LNCAP (cell line): ENCODE results near the gene METTL15.

Source experiments
- CTCF ChIP-seq: fragments of 450-650 bp; IDR thresholded peaks from 2 replicates; pipeline ENCODE4 v1.5.1; 2017; ENCODE audit warnings: mild to moderate bottlenecking

The METTL15 gene

GRCh38 chr11:28228196-28228895, 120.2 kb downstream of the METTL15 start:
- no peak for TF ChIP-seq CTCF

GRCh38 chr11:28231475-28231874, 123.3 kb downstream of the METTL15 start:
- no peak for TF ChIP-seq CTCF

DNA sequence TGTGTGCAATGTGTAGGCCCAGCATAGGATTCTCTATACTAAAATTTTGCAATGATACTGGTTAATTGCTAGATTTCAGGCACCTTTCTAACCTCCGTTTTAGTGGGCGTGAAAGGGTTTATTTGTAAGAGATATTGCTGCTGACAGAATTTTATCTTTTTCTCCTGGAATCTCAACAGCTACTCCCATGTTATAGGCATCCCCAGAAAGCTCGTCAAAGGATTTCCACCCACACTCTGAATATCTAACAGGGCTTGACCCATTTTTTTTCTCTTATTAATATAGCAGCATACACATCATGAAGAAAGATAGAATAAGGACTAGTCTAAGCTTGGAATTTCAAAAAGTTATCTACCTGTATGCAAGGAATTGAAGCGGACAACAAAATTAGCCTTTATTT, 124.5 kb downstream of the METTL15 start:
- TF ChIP-seq CTCF, result no peak

- no peak for TF ChIP-seq CTCF
Measured at GRCh38 chr11:28241760-28242159, 133.6 kb downstream of the METTL15 start.

GRCh38 chr11:28242596-28242995, 134.4 kb downstream of the METTL15 start:
- TF ChIP-seq CTCF, result no peak

DNA sequence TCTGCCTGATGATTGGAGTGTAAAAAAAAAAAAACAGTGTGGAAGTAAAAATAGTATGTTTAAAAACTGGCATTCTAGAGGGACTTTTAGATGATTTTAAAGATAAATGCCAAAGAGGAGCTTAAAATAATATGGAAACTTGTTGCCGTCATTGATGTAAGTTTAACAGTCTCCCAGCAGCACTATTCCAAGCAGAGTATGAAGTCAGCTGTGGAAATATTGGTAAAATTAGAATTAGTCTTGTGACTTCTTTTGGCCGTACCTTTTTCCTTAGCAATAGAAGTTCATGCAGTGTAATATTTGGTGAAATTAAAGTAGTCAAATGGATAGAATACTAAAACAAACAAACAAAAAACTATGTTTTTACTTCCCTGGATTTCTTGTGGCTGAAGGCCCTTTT, 134.9 kb downstream of the METTL15 start:
- no peak for TF ChIP-seq CTCF

GRCh38 chr11:28243581-28243980, 135.4 kb downstream of the METTL15 start:
- no peak for TF ChIP-seq CTCF

- TF ChIP-seq CTCF, result no peak
Measured at GRCh38 chr11:28245131-28245530, 136.9 kb downstream of the METTL15 start.
